ENCODE data around the gene GTF2H4.

The GTF2H4 gene

DNA sequence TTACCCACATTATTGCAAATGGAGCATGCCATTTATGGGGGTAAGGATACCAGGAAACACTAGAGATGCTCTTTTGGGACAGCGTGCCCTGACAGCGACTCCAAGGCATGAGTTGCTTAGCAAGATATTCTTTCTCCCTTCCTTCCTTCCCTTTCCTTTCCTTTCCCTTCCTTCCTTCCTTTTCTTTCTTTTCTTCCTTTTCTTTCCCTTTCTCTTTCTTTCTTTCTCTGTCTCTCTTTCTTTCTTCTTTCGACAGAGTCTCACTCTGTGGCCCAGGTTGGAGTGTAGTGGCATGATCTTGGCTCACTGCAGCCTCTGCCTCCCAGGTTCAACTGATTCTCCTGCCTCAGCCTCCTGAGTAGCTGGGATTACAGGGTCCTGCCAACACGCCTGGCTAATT, 36.0 kb downstream of the GTF2H4 start:
- H2AK5ac ChIP-seq (ENCODE audit: low read depth, low read length), result no peak overlapping the region
- no peak overlapping the region for H2BK12ac ChIP-seq (ENCODE audit: low read length)
- H2BK120ac ChIP-seq (ENCODE audit: low read depth, low read length), result no peak overlapping the region
- no peaks in the 10 kb centered on the region for H3K9me3 ChIP-seq (replicated peaks in 1 of 2; ENCODE audit: control insufficient read depth in 2 of 2, insufficient read depth in 1 of 2, low read depth in 1 of 2, low read length in 2 of 2)
- no peak overlapping the region for H4K91ac ChIP-seq (ENCODE audit: low read depth, low read length, poor library complexity)
- H2BK15ac ChIP-seq (ENCODE audit: low read length), result no peak overlapping the region
- H3K4me3 ChIP-seq (ENCODE audit: low read length in 2 of 2), result no peak overlapping the region
- no peak overlapping the region for H2AFZ ChIP-seq (ENCODE audit: low read length)
- H3K18ac ChIP-seq (ENCODE audit: low read length), result no peak overlapping the region
- H2BK5ac ChIP-seq (ENCODE audit: low read length), result no peak overlapping the region
- no peak overlapping the region for H3K9ac ChIP-seq (ENCODE audit: low read depth, low read length, poor library complexity)
- no peak for DNase-seq (ENCODE audit: low spot score)
- no peaks in the 10 kb centered on the region for H3K79me1 ChIP-seq (ENCODE audit: low read depth, low read length)
- no CpG with 5 or more reads among the region's 4 CpGs for WGBS, 2 donors (ENCODE audit: extremely low coverage in 2 of 2, insufficient read length in 2 of 2, insufficient replicate concordance in 1 of 2)
- no peaks in the 10 kb centered on the region for H3K36me3 ChIP-seq (replicated peaks in 1 of 2; ENCODE audit: control insufficient read depth in 2 of 2, insufficient read depth in 2 of 2, low read length in 2 of 2)
- H3K23ac ChIP-seq (ENCODE audit: low read depth, low read length, poor library complexity), result no peak overlapping the region
- H3K4me2 ChIP-seq (ENCODE audit: insufficient read depth, low read length, poor library complexity, severe bottlenecking), result no peak overlapping the region
- peaks cover 0 to 14% (median 0%) of the 10 kb centered on the region in 3 experiments for H3K27me3 ChIP-seq (ENCODE audit: control insufficient read depth in 3 of 3, insufficient read depth in 3 of 3, low read depth in 1 of 3, low read length in 3 of 3)
- H3K4ac ChIP-seq (ENCODE audit: low read length), result no peak overlapping the region
- H3K14ac ChIP-seq (ENCODE audit: low read length), result no peak overlapping the region
- no peak overlapping the region for H3K27ac ChIP-seq (replicated peaks; ENCODE audit: low read length)
- peaks cover 7 to 20% of the 10 kb centered on the region in 2 donors for H3K4me1 ChIP-seq (ENCODE audit: control insufficient read depth in 2 of 2, insufficient read depth in 1 of 2, low read depth in 1 of 2, low read length in 2 of 2)
- no peak overlapping the region for H4K8ac ChIP-seq (ENCODE audit: low read depth, low read length)

DNA sequence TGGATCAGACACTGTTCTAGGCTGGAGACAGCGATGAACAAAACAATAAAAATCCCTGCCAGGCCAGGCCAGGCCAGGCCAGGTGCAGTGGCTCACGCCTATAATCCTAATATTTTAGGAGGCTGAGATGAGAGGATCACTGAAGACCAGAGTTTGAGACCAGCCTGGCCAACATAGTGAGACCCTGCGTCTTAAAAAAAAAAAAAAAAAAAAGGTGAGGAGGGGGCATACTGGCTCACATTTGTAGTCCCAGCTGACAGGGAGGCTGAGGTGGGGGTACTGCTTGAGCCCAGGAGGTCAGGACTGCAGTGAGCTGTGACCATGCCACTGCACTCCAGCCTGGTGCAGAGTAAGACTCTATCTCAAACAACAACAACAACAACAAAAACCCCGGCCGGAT, 37.3 kb downstream of the GTF2H4 start:
- Histone ChIP-seq H2AFZ (ENCODE audit: low read length) (no peak overlapping the region), H3K4ac (ENCODE audit: low read length) (no peak overlapping the region), H2BK15ac (ENCODE audit: low read length) (no peak overlapping the region), H3K4me3 (ENCODE audit: low read length in 2 of 2) (no peak overlapping the region), H2BK120ac (ENCODE audit: low read depth, low read length) (no peak overlapping the region), H3K27me3 (ENCODE audit: control insufficient read depth in 3 of 3, insufficient read depth in 3 of 3, low read depth in 1 of 3, low read length in 3 of 3) (peaks cover 0 to 12% (median 0%) of the 10 kb centered on the region in 3 experiments), H2AK5ac (ENCODE audit: low read depth, low read length) (no peak overlapping the region), H4K91ac (ENCODE audit: low read depth, low read length, poor library complexity) (no peak overlapping the region), H3K9me3 (replicated peaks in 1 of 2; ENCODE audit: control insufficient read depth in 2 of 2, insufficient read depth in 1 of 2, low read depth in 1 of 2, low read length in 2 of 2) (no peaks in the 10 kb centered on the region), H4K8ac (ENCODE audit: low read depth, low read length) (no peak overlapping the region), H3K18ac (ENCODE audit: low read length) (no peak overlapping the region), H3K4me2 (ENCODE audit: insufficient read depth, low read length, poor library complexity, severe bottlenecking) (no peak overlapping the region), H2BK5ac (ENCODE audit: low read length) (no peak overlapping the region), H3K4me1 (ENCODE audit: control insufficient read depth in 2 of 2, insufficient read depth in 1 of 2, low read depth in 1 of 2, low read length in 2 of 2) (peaks cover 7 to 14% of the 10 kb centered on the region in 2 donors), H3K14ac (ENCODE audit: low read length) (no peak overlapping the region), H2BK12ac (ENCODE audit: low read length) (no peak overlapping the region), H3K36me3 (replicated peaks in 1 of 2; ENCODE audit: control insufficient read depth in 2 of 2, insufficient read depth in 2 of 2, low read length in 2 of 2) (no peaks in the 10 kb centered on the region), H3K27ac (replicated peaks; ENCODE audit: low read length) (no peak overlapping the region), H3K79me1 (ENCODE audit: low read depth, low read length) (no peaks in the 10 kb centered on the region), H3K9ac (ENCODE audit: low read depth, low read length, poor library complexity) (no peak overlapping the region), H3K23ac (ENCODE audit: low read depth, low read length, poor library complexity) (no peak overlapping the region)
- no CpG with 5 or more reads among the region's 5 CpGs for WGBS, 2 donors (ENCODE audit: extremely low coverage in 2 of 2, insufficient read length in 2 of 2, insufficient replicate concordance in 1 of 2)
- no peak for DNase-seq (ENCODE audit: low spot score)

DNA sequence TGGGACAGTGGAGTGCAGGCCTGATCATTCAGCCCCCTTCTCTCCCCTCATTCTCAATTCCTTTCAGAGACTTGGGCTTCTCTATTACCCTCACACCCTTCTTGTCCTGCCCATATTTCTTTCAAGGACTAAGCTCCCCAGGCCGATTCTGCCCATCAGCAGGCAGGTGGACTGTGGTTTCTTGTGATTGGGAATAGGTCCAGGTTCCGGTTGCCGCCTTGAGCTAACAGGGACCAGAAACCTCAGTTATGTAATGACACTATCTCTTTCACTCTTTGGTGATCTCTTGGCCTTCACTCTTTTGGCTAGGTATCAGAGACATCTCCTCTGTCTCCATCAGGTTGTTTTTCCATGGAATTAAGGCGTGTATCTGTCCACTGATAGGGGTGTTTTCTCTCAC, 39.2 kb downstream of the GTF2H4 start:
- DNase-seq (ENCODE audit: low spot score), result no peak
- WGBS, 2 donors (ENCODE audit: extremely low coverage in 2 of 2, insufficient read length in 2 of 2, insufficient replicate concordance in 1 of 2), result no CpG with 5 or more reads among the region's 4 CpGs
- H3K27me3 ChIP-seq (ENCODE audit: control insufficient read depth in 3 of 3, insufficient read depth in 3 of 3, low read depth in 1 of 3, low read length in 3 of 3), result peaks cover 0 to 15% (median 0%) of the 10 kb centered on the region in 3 experiments

DNA sequence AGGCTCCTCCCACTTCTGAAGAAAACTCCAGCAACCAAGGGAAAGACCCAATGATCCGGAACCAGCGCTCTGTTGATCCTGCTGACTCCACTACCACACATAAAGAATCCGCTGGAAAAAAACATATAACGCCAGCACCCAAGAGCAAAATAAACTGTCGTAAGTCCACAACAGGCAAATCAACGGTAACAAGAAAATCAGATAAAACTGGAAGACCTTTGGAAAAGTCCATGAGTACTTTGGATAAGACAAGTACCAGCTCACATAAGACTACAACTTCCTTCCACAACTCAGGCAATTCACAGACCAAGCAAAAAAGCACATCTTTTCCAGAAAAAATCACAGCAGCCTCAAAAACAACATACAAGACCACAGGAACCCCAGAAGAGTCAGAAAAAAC, 40.8 kb downstream of the GTF2H4 start:
- Histone ChIP-seq H3K9me3 (replicated peaks in 1 of 2; ENCODE audit: control insufficient read depth in 2 of 2, insufficient read depth in 1 of 2, low read depth in 1 of 2, low read length in 2 of 2) (peaks cover 0 to 4% of the 10 kb centered on the region in 2 donors), H4K8ac (ENCODE audit: low read depth, low read length) (no peak overlapping the region), H3K9ac (ENCODE audit: low read depth, low read length, poor library complexity) (no peak overlapping the region), H3K27me3 (ENCODE audit: control insufficient read depth in 3 of 3, insufficient read depth in 3 of 3, low read depth in 1 of 3, low read length in 3 of 3) (peaks cover 0 to 31% (median 0%) of the 10 kb centered on the region in 3 experiments), H2AFZ (ENCODE audit: low read length) (no peak overlapping the region), H3K36me3 (replicated peaks in 1 of 2; ENCODE audit: control insufficient read depth in 2 of 2, insufficient read depth in 2 of 2, low read length in 2 of 2) (no peaks in the 10 kb centered on the region), H2BK12ac (ENCODE audit: low read length) (no peak overlapping the region), H3K23ac (ENCODE audit: low read depth, low read length, poor library complexity) (no peak overlapping the region), H3K79me1 (ENCODE audit: low read depth, low read length) (no peaks in the 10 kb centered on the region), H3K18ac (ENCODE audit: low read length) (no peak overlapping the region), H3K4me1 (ENCODE audit: control insufficient read depth in 2 of 2, insufficient read depth in 1 of 2, low read depth in 1 of 2, low read length in 2 of 2) (no peaks in the 10 kb centered on the region), H3K4ac (ENCODE audit: low read length) (no peak overlapping the region), H3K27ac (replicated peaks; ENCODE audit: low read length) (no peak overlapping the region), H2BK5ac (ENCODE audit: low read length) (no peak overlapping the region), H3K4me3 (ENCODE audit: low read length in 2 of 2) (no peak overlapping the region), H3K4me2 (ENCODE audit: insufficient read depth, low read length, poor library complexity, severe bottlenecking) (no peak overlapping the region), H2BK15ac (ENCODE audit: low read length) (no peak overlapping the region), H4K91ac (ENCODE audit: low read depth, low read length, poor library complexity) (no peak overlapping the region), H3K14ac (ENCODE audit: low read length) (no peak overlapping the region), H2BK120ac (ENCODE audit: low read depth, low read length) (no peak overlapping the region), H2AK5ac (ENCODE audit: low read depth, low read length) (no peak overlapping the region)
- DNase-seq (ENCODE audit: low spot score), result no peak
- no CpG with 5 or more reads among the region's 6 CpGs for whole genome bisulfite sequencing, 2 donors (ENCODE audit: extremely low coverage in 2 of 2, insufficient read length in 2 of 2, insufficient replicate concordance in 1 of 2)

More for the DNA sequence above, 39.2 kb downstream of the GTF2H4 start:
- Histone ChIP-seq H3K4me1 (ENCODE audit: control insufficient read depth in 2 of 2, insufficient read depth in 1 of 2, low read depth in 1 of 2, low read length in 2 of 2) (peaks cover 7% of the 10 kb centered on the region in 2 donors), H2BK15ac (ENCODE audit: low read length) (no peak overlapping the region), H3K9ac (ENCODE audit: low read depth, low read length, poor library complexity) (no peak overlapping the region), H3K36me3 (replicated peaks in 1 of 2; ENCODE audit: control insufficient read depth in 2 of 2, insufficient read depth in 2 of 2, low read length in 2 of 2) (no peaks in the 10 kb centered on the region), H2BK12ac (ENCODE audit: low read length) (no peak overlapping the region), H3K4ac (ENCODE audit: low read length) (no peak overlapping the region), H2BK120ac (ENCODE audit: low read depth, low read length) (no peak overlapping the region), H3K27ac (replicated peaks; ENCODE audit: low read length) (no peak overlapping the region), H4K91ac (ENCODE audit: low read depth, low read length, poor library complexity) (no peak overlapping the region), H2AFZ (ENCODE audit: low read length) (no peak overlapping the region), H3K4me3 (ENCODE audit: low read length in 2 of 2) (no peak overlapping the region), H3K18ac (ENCODE audit: low read length) (no peak overlapping the region), H3K14ac (ENCODE audit: low read length) (no peak overlapping the region), H4K8ac (ENCODE audit: low read depth, low read length) (no peak overlapping the region), H3K23ac (ENCODE audit: low read depth, low read length, poor library complexity) (no peak overlapping the region), H2AK5ac (ENCODE audit: low read depth, low read length) (no peak overlapping the region), H2BK5ac (ENCODE audit: low read length) (no peak overlapping the region), H3K79me1 (ENCODE audit: low read depth, low read length) (no peaks in the 10 kb centered on the region), H3K4me2 (ENCODE audit: insufficient read depth, low read length, poor library complexity, severe bottlenecking) (no peak overlapping the region), H3K9me3 (replicated peaks in 1 of 2; ENCODE audit: control insufficient read depth in 2 of 2, insufficient read depth in 1 of 2, low read depth in 1 of 2, low read length in 2 of 2) (peaks cover 0 to 4% of the 10 kb centered on the region in 2 donors)
